ENCODE measurements around the gene WASF2.

DNA sequence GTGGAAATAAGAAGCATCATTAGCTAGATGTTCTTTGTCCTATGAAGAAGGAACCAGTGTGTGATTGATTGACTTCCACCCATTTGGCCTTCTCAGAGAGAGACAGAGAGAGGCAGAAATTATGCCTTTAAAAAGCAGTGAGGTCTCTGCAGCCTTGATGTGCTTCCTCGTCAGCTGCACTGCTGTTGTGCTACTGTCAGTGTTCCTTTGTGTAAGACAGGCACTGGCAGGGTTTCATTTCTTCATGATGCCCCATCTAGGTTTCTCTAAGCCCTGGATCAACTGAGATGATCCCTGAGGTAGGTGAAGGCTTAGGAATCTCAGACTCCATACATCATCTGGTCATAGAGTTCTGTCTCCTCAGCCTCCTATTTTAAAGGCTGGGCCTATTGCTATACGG is 62.6 kb downstream of the WASF2 start:
- TF ChIP-seq, protein P1, sequence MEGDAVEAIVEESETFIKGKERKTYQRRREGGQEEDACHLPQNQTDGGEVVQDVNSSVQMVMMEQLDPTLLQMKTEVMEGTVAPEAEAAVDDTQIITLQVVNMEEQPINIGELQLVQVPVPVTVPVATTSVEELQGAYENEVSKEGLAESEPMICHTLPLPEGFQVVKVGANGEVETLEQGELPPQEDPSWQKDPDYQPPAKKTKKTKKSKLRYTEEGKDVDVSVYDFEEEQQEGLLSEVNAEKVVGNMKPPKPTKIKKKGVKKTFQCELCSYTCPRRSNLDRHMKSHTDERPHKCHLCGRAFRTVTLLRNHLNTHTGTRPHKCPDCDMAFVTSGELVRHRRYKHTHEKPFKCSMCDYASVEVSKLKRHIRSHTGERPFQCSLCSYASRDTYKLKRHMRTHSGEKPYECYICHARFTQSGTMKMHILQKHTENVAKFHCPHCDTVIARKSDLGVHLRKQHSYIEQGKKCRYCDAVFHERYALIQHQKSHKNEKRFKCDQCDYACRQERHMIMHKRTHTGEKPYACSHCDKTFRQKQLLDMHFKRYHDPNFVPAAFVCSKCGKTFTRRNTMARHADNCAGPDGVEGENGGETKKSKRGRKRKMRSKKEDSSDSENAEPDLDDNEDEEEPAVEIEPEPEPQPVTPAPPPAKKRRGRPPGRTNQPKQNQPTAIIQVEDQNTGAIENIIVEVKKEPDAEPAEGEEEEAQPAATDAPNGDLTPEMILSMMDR (conservative IDR thresholded peaks at IDR 0.05 in 1 of 2, IDR thresholded peaks at IDR 0.05 in 1 of 2; ENCODE audit: low read depth in 1 of 2, low read length in 2 of 2), result no peak
- TF ChIP-seq EZH2 (IDR thresholded peaks at IDR 0.05; ENCODE audit: low read length, missing control alignments), result no peak
